ENCODE measurements around the gene TNRC6B.

DNA sequence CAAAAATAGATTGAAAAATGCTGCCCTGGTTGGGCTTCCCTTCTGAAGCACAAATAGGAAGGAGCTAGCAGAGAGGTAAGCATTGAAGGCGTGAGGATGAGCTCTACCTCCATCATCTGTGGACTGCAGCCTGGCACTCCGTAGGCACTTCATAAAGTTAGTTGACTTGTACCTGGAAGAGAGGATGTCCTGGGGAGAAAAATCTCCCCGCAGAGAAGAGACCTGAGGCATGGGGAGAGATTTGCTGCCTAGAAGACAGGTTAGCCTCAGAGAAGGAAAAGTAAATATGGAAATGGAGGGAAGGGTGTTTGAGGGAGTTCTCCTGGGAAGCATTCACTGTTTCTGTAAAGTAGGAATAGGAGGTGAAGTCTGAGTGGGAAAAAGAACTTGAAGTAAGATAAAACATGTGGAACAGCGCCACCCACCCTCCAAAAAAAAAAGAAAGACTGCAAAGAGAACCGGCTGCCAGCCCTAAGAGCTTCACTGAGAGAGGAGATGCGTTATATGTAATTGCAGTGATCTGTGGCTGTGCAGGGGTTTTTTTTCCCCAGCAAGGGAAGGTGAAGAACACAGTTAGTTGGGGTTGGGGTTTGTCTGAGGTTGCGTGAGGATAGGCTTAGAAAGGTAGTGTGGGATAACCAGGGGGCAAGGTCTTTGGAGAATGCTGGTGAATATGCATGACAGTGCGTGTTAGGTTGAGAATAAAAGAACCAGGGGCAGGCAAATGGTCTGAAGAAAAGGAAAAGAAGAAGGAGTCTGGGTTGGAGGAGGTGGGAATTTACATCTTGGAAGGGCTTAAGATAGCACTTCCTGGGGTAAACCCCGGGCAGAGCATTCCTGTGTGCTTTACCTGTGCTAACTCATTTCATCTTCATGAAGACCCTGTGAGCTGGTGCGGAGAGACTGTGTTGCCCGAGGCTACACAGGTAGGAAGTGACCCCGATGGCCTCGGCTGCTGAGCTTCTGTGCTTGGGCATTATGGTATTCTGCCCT lies 16.0 kb downstream of the TNRC6B start:
- no peak for TF ChIP-seq ZNF341 (tag by site-specific recombination; IDR thresholded peaks at IDR 0.05; ENCODE audit: low read depth)
- no peak for TF ChIP-seq PBX3 (CRISPR knock-in tag; IDR thresholded peaks at IDR 0.05)
- TF ChIP-seq ZXDB (tag by site-specific recombination; IDR thresholded peaks at IDR 0.05) = no peak
- no peak for TF ChIP-seq ZNF362 (tag by site-specific recombination; IDR thresholded peaks at IDR 0.05)
- TF ChIP-seq ZSCAN23 (tag by site-specific recombination; IDR thresholded peaks at IDR 0.05) = no peak
